Activated naive CD4-positive, alpha-beta T cell treated with anti-CD3 and anti-CD28 coated beads, Interleukin-2, amount 50 U/mL, for 16 hours (primary cell): ENCODE measurements around the gene MPRIP.
A peak's percentile ranks its signal among the peaks of the same experiment; 100 is the strongest.

Experiments
- DNase-seq: peaks from one replicate; pipeline ENCODE4 v3.0.0-alpha.2; 2020

The MPRIP gene

GRCh38 chr17:17221329-17221728 lies 179.1 kb downstream of the MPRIP start:
- DNase-seq, result no peak

- no peak for DNase-seq
Observed at GRCh38 chr17:17223736-17224135, 181.5 kb downstream of the MPRIP start.

- DNase-seq, result no peak
Observed at GRCh38 chr17:17224137-17224536, 181.9 kb downstream of the MPRIP start.

- no peak for DNase-seq
Observed at GRCh38 chr17:17225901-17226300, 183.6 kb downstream of the MPRIP start.

- no peak for DNase-seq
Observed at GRCh38 chr17:17226451-17227265, 184.4 kb downstream of the MPRIP start.

GRCh38 chr17:17227608-17228520 lies 185.6 kb downstream of the MPRIP start:
- DNase-seq, result no peak

GRCh38 chr17:17228521-17229279 lies 186.4 kb downstream of the MPRIP start:
- no peak for DNase-seq

GRCh38 chr17:17229416-17230384 lies 187.4 kb downstream of the MPRIP start:
- no peak for DNase-seq

- no peak for DNase-seq
Observed at GRCh38 chr17:17231621-17232302, 189.5 kb downstream of the MPRIP start.

- no peak for DNase-seq
Observed at GRCh38 chr17:17232303-17232621, 190.0 kb downstream of the MPRIP start.

GRCh38 chr17:17235212-17236174 lies 193.2 kb downstream of the MPRIP start:
- DNase-seq, result no peak

GRCh38 chr17:17236295-17237025 lies 194.2 kb downstream of the MPRIP start:
- no peak for DNase-seq

GRCh38 chr17:17237026-17237799 lies 195.0 kb downstream of the MPRIP start, which contains the start of gene FLCN:
Gene FLCN (minus strand): TSS chr17:17237168. CDS start chr17:17228137, 9,031 bp downstream.
- peak; percentile 92 for DNase-seq

GRCh38 chr17:17239832-17240231 lies 197.6 kb downstream of the MPRIP start:
- no peak for DNase-seq

GRCh38 chr17:17241656-17242055 lies 199.4 kb downstream of the MPRIP start:
- no peak for DNase-seq

- no peak for DNase-seq
Observed at GRCh38 chr17:17242246-17242645, 200.0 kb downstream of the MPRIP start.
